ENCODE data around the gene ZNF479.
"Not testable (repeated sequence)": the region's sequence is repeated elsewhere in the genome, so short reads cannot be mapped to it uniquely, and the experiment has no call there.

ZNF479 gene

DNA sequence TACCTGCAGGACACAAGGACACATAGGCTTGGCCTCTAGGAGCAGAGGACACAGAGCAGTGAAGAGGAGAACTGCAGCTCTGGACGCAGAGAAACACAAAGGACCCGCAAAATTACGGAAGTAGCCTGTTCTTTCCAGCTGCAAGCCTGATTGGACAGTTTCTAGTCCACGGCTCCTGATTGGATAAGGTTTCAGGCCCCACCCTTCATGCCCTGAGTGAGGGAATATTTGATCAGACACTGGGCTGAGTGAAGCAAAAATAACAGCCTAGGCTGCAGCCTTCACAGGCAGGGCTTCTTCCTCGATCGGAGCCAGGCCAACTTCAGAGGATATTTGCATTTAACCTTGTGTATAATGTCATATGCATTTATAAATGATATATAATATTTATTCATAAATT is at the start of gene ZNF479:
Gene ZNF479 (minus strand): TSS at position 101 of the 400 bp plus-strand sequence. CDS start 112 bp downstream, outside the sequence.
- not testable (repeated sequence) for DNase-seq

DNA sequence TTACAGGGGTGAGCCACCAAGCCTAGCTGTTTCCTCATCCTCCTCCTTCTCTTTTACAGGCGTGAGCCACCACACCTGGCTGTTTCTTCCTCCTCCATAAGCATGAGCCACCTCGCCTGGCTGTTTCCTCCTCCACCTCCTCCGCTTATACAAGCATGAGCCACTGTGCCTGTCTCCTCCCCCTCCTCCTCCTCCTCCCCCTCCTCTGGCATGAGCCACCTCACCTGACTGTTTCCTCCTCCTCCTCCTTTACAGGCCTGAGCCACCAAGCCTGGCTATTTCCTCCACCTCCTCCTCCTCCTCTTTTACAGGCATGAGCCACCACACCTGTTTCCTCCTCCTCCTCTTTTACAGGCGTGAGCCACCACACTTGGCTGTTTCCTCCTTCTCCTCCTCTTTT is 49.8 kb upstream of the ZNF479 start:
- no peak for DNase-seq

DNA sequence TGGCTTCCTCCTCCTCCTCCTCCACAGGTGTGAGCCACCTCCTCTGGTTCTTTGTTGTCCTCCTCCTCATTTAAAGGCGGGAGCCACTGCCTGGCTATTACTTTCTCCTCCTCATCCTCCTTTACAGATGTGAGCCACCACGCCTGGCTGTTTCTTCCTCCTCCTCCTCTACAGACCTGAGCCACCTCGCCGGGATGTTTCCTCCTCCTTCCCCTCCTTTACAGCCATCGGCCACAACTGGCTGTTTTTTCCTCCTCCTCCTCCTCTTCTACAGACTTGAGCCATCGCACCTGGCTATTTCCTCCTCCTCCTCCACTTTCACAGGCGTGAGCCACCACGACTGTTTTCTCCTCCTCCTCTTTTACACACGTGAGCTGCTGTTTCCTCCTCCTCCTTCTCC is 49.0 kb upstream of the ZNF479 start:
- DNase-seq = no peak

DNA sequence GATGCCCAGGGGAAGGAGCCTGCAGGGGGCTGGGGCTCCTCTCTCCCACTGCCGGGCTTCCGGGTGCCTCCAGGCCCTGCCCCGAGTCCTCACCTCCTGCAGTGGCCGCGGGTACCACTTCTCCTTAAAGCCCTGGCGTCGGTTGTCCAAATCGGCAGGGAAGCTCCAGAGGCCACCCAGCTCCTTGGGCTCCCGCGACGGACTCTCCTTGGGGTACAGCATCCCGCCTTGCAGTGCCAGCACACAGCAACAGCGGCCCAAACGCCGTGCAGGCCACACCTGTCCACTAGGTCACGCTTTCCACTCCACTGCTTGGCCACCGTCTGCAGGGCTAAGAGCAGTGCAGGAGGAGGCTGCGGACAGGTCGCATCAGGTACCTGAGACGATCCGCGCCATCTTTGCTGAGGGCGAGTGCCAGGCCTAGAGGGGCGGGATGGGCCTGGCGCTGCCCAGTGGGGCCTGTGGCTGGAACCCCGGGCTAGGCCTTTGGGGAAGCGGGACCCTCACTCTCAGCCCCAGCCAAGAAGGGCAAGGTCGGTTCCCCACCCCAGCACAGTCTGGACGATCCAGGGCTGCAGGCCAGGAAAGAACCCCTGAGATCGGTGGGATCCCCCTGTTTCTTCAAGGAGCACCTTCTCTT is 47.7 kb upstream of the ZNF479 start:
- no peak for DNase-seq

DNA sequence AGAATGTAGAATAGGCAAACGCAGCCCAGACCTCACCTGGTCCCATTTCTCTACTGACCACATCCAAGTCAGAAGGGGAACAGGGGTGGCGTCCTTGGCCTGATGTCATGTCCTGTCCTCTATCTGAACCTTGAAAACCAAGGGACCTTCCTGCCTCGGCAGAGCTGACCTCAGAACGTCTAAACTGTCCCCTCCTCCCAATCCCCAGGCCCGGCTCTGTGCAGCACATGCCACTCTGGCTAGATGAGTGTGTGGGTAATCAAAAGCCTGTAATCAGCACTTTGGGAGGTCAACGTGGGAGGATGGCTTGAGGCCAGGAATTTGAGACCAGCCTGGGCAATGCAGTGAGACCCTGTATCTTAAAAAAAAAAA is 46.5 kb upstream of the ZNF479 start:
- DNase-seq = no peak

DNA sequence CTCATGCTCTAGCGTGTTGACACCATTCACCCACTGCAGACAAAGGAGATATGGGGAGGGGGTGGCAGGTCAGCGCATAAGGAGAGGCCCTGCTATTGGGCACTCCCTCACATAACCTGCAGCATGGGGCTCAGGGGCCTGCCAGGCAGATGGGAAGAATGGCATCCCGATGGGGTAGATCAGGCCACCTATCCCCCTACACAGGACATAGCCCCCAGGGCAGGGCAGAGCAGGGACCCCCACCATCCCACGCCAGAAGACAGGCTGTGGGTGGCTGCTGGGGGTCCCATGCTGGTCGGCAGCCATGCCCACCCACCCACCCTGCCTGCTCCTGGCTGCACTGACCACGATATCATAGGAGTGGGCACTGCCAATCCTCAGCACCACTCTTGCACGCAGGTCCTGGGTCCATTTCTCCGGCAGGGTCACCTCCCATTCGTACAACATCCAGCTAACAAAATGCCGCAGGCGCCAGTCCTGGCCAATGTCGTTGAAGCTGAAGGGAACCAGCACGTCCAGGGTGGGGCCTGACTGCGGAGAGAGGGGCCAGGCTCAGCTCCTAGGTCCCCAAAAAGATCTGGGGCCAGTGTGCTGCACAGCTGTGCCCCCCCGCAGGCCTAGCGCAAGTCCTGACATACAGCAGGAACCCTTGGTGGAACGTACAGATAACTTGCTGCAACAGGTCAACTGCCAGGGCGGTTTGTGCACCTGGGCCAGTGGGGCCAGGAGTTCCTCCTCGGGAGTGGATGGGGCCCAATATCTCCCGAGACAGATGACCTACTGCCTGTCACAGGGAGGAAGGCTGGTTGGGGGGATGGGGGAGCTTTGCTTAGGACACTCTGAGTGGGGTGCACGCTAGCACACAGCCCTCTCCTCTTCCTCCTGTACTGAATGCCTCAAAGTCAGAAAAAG is 45.9 kb upstream of the ZNF479 start:
- no peak for DNase-seq

DNA sequence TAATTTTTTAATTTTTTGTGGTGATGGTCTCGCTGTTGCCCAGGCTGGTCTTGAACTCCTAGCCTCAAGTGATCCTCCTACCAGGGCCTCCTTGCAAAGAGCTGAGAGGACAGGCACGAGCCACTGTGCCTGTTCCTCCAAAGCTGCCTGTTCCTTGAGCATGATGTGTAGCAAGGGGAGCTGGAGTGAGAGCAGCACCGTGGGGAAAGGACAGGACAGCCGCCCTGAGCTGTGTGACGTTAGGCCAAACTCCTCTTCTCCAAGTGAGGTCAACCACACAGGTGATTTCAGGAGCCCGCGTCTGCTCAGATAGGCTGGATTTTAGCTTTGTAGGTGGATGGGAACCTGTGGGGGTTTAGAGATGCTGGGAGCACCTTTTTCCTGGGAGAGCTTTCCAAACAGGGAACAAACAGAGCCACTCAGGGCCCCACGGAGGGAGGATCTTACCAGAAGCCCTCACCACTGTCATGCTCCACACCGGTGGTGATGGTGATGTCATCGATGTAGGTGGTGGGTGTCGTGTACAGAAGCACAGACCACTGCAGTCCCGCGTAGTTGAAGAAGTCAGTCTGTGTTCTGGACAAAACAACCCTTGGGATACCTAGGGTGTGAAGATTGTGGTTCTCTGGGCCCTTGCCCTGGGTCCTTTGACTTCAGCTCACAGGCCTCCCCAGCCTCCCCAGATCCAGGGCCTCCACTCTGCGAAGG is 44.8 kb upstream of the ZNF479 start:
- no peak for DNase-seq

DNA sequence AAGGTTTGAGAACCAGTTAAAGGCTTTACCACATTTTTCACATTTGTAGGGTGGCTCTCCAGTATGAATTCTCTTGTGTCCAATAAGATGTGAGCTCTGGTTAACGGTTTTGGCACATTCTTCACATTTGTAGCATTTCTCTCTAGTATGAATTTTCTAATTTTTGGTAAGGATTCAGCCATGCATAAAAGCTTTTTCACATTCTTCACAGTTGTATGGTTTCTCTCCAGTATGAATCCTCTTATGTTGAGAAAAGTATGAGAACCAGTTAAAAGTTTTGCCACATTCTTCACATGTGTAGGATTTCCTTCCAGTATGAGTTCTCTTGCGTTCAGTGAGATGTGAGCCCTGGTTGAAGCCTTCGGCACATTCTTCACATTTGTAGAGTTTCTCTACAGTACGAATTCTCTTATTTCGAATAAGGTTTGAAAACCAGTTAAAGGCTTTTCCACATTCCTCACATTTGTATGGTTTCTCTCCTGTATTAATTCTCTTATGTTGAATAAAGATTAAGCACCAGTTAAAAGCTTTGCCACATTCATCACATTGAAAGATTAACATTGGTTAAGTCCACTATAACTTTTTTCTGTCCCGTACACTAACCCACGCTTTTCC is 33.2 kb upstream of the ZNF479 start:
- DNase-seq = no peak

DNA sequence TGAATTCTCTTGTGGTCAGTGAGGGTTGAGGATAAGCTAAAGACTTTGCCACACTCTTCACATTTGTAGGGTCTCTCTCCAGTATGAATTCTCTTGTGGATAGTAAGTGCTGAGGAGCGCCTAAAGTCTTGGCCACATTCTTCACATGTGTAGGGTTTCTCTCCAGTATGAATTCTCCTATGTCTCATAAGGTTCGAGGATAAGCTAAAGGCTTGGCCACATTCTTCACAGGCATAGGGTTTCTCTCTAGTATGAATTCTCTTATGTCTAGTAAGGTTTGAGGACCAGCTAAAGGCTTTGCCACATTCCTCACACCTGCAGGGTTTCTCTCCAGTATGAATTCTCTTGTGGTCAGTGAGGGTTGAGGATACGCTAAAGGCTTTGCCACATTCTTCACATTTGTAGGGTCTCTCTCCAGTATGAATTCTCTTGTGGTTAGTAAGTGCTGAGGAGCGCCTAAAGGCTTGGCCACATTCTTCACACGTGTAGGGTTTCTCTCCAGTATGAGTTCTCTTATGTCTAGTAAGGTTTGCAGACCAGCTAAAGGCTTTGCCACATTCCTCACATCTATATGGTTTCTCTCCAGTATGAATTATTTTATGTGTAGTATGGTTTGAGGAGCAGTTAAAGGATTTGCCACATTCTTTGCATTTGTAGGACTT is 12.0 kb downstream of the ZNF479 start:
- not testable (repeated sequence) for DNase-seq
